ENCODE data around the gene SGPP2.

DNA sequence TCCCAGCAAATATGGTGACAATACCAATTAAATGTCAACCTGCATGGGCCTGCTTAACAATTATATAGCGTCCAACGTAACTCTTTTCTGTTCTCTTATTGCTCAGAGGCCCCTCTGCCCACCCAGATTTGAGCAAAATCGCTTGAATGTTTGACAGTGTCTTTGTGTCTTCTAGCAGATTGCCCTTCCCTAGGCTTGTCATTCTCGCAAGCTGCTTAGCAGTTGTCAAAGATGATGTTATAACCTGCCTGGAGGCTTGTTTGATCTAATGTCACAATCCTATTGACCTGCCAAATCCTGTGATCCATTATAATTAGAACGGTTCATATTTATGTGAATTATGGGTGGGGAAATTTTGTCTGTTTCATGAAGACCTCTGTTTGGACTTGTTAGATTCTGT lies 122.7 kb downstream of the SGPP2 start:
- TF ChIP-seq, protein P1, sequence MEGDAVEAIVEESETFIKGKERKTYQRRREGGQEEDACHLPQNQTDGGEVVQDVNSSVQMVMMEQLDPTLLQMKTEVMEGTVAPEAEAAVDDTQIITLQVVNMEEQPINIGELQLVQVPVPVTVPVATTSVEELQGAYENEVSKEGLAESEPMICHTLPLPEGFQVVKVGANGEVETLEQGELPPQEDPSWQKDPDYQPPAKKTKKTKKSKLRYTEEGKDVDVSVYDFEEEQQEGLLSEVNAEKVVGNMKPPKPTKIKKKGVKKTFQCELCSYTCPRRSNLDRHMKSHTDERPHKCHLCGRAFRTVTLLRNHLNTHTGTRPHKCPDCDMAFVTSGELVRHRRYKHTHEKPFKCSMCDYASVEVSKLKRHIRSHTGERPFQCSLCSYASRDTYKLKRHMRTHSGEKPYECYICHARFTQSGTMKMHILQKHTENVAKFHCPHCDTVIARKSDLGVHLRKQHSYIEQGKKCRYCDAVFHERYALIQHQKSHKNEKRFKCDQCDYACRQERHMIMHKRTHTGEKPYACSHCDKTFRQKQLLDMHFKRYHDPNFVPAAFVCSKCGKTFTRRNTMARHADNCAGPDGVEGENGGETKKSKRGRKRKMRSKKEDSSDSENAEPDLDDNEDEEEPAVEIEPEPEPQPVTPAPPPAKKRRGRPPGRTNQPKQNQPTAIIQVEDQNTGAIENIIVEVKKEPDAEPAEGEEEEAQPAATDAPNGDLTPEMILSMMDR (IDR thresholded peaks at IDR 0.05) = no peak
- TF ChIP-seq POLR2A (IDR thresholded peaks at IDR 0.05) = no peak
